A673 (cell line): ENCODE data around the gene TNFSF11.

ENCODE experiments used
- CTCF ChIP-seq: fragments of 300-800, 200-600 bp; sonication (generic); conservative IDR thresholded peaks from 2 replicates; pipeline ENCODE4 v1.5.1; 2017; ENCODE audit warnings: low read depth, mild to moderate bottlenecking, antibody characterized with exemption, low read length, moderate library complexity, mixed read lengths
- EZH2 ChIP-seq: fragments of 200-600 bp; sonication (generic); IDR thresholded peaks from 2 replicates; pipeline ENCODE4 v1.6.1; 2017; ENCODE audit warnings: borderline replicate concordance, low read depth, mild to moderate bottlenecking, mixed read lengths, antibody characterized with exemption, low read length; ENCODE audit not compliant: poor library complexity, severe bottlenecking

- TF ChIP-seq EZH2 = no peak
- TF ChIP-seq CTCF = no peak
Measured at GRCh38 chr13:42569576-42570344, 4.2 kb upstream of the TNFSF11 start.
